ENCODE results near the gene TUT7.

Gene TUT7

GRCh38 chr9:86330186-86330585 lies 24.0 kb downstream of the TUT7 start:
- Histone ChIP-seq H3K4me3 (ENCODE audit: insufficient read length, low read depth) (no peak overlapping the region), H3K9ac (ENCODE audit: insufficient read length, low read depth) (no peak overlapping the region), H3K4me1 (ENCODE audit: insufficient read depth, insufficient read length) (peaks cover 5% of the 10 kb centered on the region), H3K36me3 (ENCODE audit: insufficient read depth, insufficient read length, low read length) (peaks cover 36% of the 10 kb centered on the region), H3K9me3 (ENCODE audit: insufficient read depth, low read length) (peaks cover 7% of the 10 kb centered on the region; the same call in 1 of the 2 replicates), H3K27me3 (ENCODE audit: insufficient read depth, insufficient read length) (no peaks in the 10 kb centered on the region)
- TF ChIP-seq ZNF274 (IDR thresholded peaks at IDR 0.05; ENCODE audit: low read depth, low read length) (no peak), YY1 (IDR thresholded peaks at IDR 0.05; ENCODE audit: insufficient read depth, insufficient read length) (no peak), SUZ12 (IDR thresholded peaks at IDR 0.05; ENCODE audit: extremely low read depth, insufficient read depth, insufficient read length) (no peak)
- DNase-seq (ENCODE audit: low read depth, low spot score) = no peak

GRCh38 chr9:86329649-86330048 lies 24.6 kb downstream of the TUT7 start:
- TF ChIP-seq SUZ12 (IDR thresholded peaks at IDR 0.05; ENCODE audit: extremely low read depth, insufficient read depth, insufficient read length) (no peak), ZNF274 (IDR thresholded peaks at IDR 0.05; ENCODE audit: low read depth, low read length) (no peak), YY1 (IDR thresholded peaks at IDR 0.05; ENCODE audit: insufficient read depth, insufficient read length) (no peak)
- no peak for DNase-seq (ENCODE audit: low read depth, low spot score)
- H3K9me3 ChIP-seq (ENCODE audit: insufficient read depth, low read length) = peaks cover 7% of the 10 kb centered on the region; the same call in 1 of the 2 replicates
- peaks cover 37% of the 10 kb centered on the region for H3K36me3 ChIP-seq (ENCODE audit: insufficient read depth, insufficient read length, low read length)
- H3K9ac ChIP-seq (ENCODE audit: insufficient read length, low read depth) = no peak overlapping the region
- no peak overlapping the region for H3K4me3 ChIP-seq (ENCODE audit: insufficient read length, low read depth)
- H3K4me1 ChIP-seq (ENCODE audit: insufficient read depth, insufficient read length) = peaks cover 5% of the 10 kb centered on the region
- H3K27me3 ChIP-seq (ENCODE audit: insufficient read depth, insufficient read length) = no peaks in the 10 kb centered on the region

- peak; percentile 64 for DNase-seq (ENCODE audit: low read depth, low spot score)
- peaks cover 6% of the 10 kb centered on the region; the same call in 1 of the 2 replicates for H3K9me3 ChIP-seq (ENCODE audit: insufficient read depth, low read length)
- no peak overlapping the region for H3K9ac ChIP-seq (ENCODE audit: insufficient read length, low read depth)
- no peak overlapping the region for H3K4me3 ChIP-seq (ENCODE audit: insufficient read length, low read depth)
- peaks cover 5% of the 10 kb centered on the region for H3K4me1 ChIP-seq (ENCODE audit: insufficient read depth, insufficient read length)
- H3K36me3 ChIP-seq (ENCODE audit: insufficient read depth, insufficient read length, low read length) = peaks cover 51% of the 10 kb centered on the region
- TF ChIP-seq ZNF274 (IDR thresholded peaks at IDR 0.05; ENCODE audit: low read depth, low read length) = no peak
- TF ChIP-seq SUZ12 (IDR thresholded peaks at IDR 0.05; ENCODE audit: extremely low read depth, insufficient read depth, insufficient read length) = no peak
- TF ChIP-seq YY1 (IDR thresholded peaks at IDR 0.05; ENCODE audit: insufficient read depth, insufficient read length) = no peak
- H3K27me3 ChIP-seq (ENCODE audit: insufficient read depth, insufficient read length) = no peaks in the 10 kb centered on the region
Observed at GRCh38 chr9:86328156-86328555, 26.1 kb downstream of the TUT7 start.

GRCh38 chr9:86326536-86326935 lies 27.7 kb downstream of the TUT7 start:
- no peaks in the 10 kb centered on the region for H3K9me3 ChIP-seq (ENCODE audit: insufficient read depth, low read length)
- H3K9ac ChIP-seq (ENCODE audit: insufficient read length, low read depth) = no peak overlapping the region
- H3K36me3 ChIP-seq (ENCODE audit: insufficient read depth, insufficient read length, low read length) = peaks cover 61% of the 10 kb centered on the region
- no peak for TF ChIP-seq SUZ12 (IDR thresholded peaks at IDR 0.05; ENCODE audit: extremely low read depth, insufficient read depth, insufficient read length)
- no peak for TF ChIP-seq YY1 (IDR thresholded peaks at IDR 0.05; ENCODE audit: insufficient read depth, insufficient read length)
- no peak for TF ChIP-seq ZNF274 (IDR thresholded peaks at IDR 0.05; ENCODE audit: low read depth, low read length)
- no peaks in the 10 kb centered on the region for H3K27me3 ChIP-seq (ENCODE audit: insufficient read depth, insufficient read length)
- H3K4me1 ChIP-seq (ENCODE audit: insufficient read depth, insufficient read length) = peaks cover 5% of the 10 kb centered on the region
- no peak overlapping the region for H3K4me3 ChIP-seq (ENCODE audit: insufficient read length, low read depth)
- DNase-seq (ENCODE audit: low read depth, low spot score) = no peak

- peaks cover 71% of the 10 kb centered on the region for H3K36me3 ChIP-seq (ENCODE audit: insufficient read depth, insufficient read length, low read length)
- H3K27me3 ChIP-seq (ENCODE audit: insufficient read depth, insufficient read length) = no peaks in the 10 kb centered on the region
- peaks cover 2% of the 10 kb centered on the region for H3K4me1 ChIP-seq (ENCODE audit: insufficient read depth, insufficient read length)
- H3K9ac ChIP-seq (ENCODE audit: insufficient read length, low read depth) = no peak overlapping the region
- no peak overlapping the region for H3K4me3 ChIP-seq (ENCODE audit: insufficient read length, low read depth)
- TF ChIP-seq ZNF274 (IDR thresholded peaks at IDR 0.05; ENCODE audit: low read depth, low read length) (no peak), YY1 (IDR thresholded peaks at IDR 0.05; ENCODE audit: insufficient read depth, insufficient read length) (no peak), SUZ12 (IDR thresholded peaks at IDR 0.05; ENCODE audit: extremely low read depth, insufficient read depth, insufficient read length) (no peak)
- no peak for DNase-seq (ENCODE audit: low read depth, low spot score)
- no peaks in the 10 kb centered on the region for H3K9me3 ChIP-seq (ENCODE audit: insufficient read depth, low read length)
Observed at GRCh38 chr9:86324901-86325300, 29.3 kb downstream of the TUT7 start.

GRCh38 chr9:86324308-86324707 lies 29.9 kb downstream of the TUT7 start:
- peaks cover 76% of the 10 kb centered on the region for H3K36me3 ChIP-seq (ENCODE audit: insufficient read depth, insufficient read length, low read length)
- no peak overlapping the region for H3K9ac ChIP-seq (ENCODE audit: insufficient read length, low read depth)

GRCh38 chr9:86322973-86323644 lies 31.1 kb downstream of the TUT7 start:
- Histone ChIP-seq H3K4me3 (ENCODE audit: insufficient read length, low read depth) (no peak overlapping the region), H3K4me1 (ENCODE audit: insufficient read depth, insufficient read length) (peaks cover 2% of the 10 kb centered on the region), H3K27me3 (ENCODE audit: insufficient read depth, insufficient read length) (no peaks in the 10 kb centered on the region), H3K9ac (ENCODE audit: insufficient read length, low read depth) (no peak overlapping the region), H3K36me3 (ENCODE audit: insufficient read depth, insufficient read length, low read length) (peaks cover 87% of the 10 kb centered on the region), H3K9me3 (ENCODE audit: insufficient read depth, low read length) (no peaks in the 10 kb centered on the region)
- no peak for DNase-seq (ENCODE audit: low read depth, low spot score)
- no peak for TF ChIP-seq ZNF274 (IDR thresholded peaks at IDR 0.05; ENCODE audit: low read depth, low read length)
- TF ChIP-seq YY1 (IDR thresholded peaks at IDR 0.05; ENCODE audit: insufficient read depth, insufficient read length) = no peak
- TF ChIP-seq SUZ12 (IDR thresholded peaks at IDR 0.05; ENCODE audit: extremely low read depth, insufficient read depth, insufficient read length) = no peak

More at GRCh38 chr9:86324308-86324707, 29.9 kb downstream of the TUT7 start:
- Histone ChIP-seq H3K4me3 (ENCODE audit: insufficient read length, low read depth) (no peak overlapping the region), H3K4me1 (ENCODE audit: insufficient read depth, insufficient read length) (peaks cover 2% of the 10 kb centered on the region), H3K9me3 (ENCODE audit: insufficient read depth, low read length) (no peaks in the 10 kb centered on the region), H3K27me3 (ENCODE audit: insufficient read depth, insufficient read length) (no peaks in the 10 kb centered on the region)
- TF ChIP-seq SUZ12 (IDR thresholded peaks at IDR 0.05; ENCODE audit: extremely low read depth, insufficient read depth, insufficient read length) (no peak), YY1 (IDR thresholded peaks at IDR 0.05; ENCODE audit: insufficient read depth, insufficient read length) (no peak), ZNF274 (IDR thresholded peaks at IDR 0.05; ENCODE audit: low read depth, low read length) (no peak)
- DNase-seq (ENCODE audit: low read depth, low spot score) = no peak
